Femur (tissue), 1 donor: ENCODE data around the gene HPS5.

Source experiments
- DNase-seq: peaks from one replicate; pipeline ENCODE4 v3.0.0-alpha.2; 2017

HPS5 gene

GRCh38 chr11:18230859-18231258 is 91.1 kb downstream of the HPS5 start:
- no peak for DNase-seq

- DNase-seq = no peak
These were observed 92.4 kb downstream of the HPS5 start for GRCh38 chr11:18229501-18229900.
